Choroid plexus epithelial cell (primary cell): ENCODE measurements around the gene AVL9.

Source experiments
- DNase-seq: peaks from one replicate; pipeline ENCODE4 v3.0.0-alpha.2; 2010; ENCODE audit warnings: low read depth
- H3K4me3 ChIP-seq: 2 replicates; pipeline ENCODE4 v1.5.1; 2011; ENCODE audit warnings: low read depth, mild to moderate bottlenecking, control low read depth, low read length, moderate library complexity
- TF ChIP-seq, protein P1 (sequence below): conservative IDR thresholded peaks from 2 replicates; pipeline ENCODE4 v1.5.1; 2011; ENCODE audit warnings: low read depth, mild to moderate bottlenecking, control low read depth, inconsistent platforms, low read length, moderate library complexity

The AVL9 gene

DNA sequence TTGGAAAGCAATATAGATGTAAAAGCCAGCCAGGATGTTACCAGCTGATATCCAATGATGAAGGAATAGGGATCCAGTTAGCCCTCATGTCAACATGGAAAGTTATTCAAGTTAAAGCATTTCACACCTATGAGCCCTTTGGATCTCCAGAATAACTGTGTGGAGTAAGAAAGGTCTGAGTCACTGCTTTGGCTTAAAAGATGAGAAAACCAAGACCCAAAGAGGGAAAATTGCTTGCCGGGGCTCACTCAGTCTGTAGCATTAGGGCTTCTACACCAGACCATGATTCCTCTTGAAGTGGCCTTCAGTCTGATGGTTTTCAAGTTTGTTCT is 17.7 kb upstream of the AVL9 start:
- no peak overlapping the region for H3K4me3 ChIP-seq
- no peak for DNase-seq
- TF ChIP-seq, protein P1, sequence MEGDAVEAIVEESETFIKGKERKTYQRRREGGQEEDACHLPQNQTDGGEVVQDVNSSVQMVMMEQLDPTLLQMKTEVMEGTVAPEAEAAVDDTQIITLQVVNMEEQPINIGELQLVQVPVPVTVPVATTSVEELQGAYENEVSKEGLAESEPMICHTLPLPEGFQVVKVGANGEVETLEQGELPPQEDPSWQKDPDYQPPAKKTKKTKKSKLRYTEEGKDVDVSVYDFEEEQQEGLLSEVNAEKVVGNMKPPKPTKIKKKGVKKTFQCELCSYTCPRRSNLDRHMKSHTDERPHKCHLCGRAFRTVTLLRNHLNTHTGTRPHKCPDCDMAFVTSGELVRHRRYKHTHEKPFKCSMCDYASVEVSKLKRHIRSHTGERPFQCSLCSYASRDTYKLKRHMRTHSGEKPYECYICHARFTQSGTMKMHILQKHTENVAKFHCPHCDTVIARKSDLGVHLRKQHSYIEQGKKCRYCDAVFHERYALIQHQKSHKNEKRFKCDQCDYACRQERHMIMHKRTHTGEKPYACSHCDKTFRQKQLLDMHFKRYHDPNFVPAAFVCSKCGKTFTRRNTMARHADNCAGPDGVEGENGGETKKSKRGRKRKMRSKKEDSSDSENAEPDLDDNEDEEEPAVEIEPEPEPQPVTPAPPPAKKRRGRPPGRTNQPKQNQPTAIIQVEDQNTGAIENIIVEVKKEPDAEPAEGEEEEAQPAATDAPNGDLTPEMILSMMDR = no peak

DNA sequence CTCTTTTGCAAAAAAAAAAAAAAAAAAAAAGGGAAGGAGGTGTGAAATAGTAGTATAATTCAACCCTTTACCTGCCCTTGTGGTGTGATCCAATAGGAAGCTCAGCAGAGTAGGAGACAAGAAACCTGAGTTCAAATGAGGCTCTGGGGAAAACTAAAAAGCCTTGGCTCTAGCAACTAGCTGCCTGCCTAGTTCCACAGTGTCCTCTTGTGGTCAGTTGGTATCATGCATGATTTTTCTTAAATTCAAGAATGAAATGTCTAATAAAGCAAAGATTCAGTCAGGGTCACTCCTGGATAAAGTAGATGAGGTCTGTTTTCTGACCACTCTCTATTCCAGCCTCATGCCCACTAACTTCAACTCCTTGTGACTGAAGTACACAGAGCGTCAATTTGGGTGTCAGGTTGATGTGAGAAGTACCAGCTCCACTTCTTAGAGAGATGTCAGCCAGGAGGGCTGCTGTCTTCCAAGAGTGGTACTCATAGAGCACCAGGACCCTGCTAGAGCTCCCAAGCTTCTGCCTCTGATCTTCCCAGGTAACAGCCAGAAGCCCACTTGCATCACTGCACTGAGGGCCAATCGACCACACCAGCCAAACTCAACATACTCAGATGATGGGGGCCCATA is 15.6 kb upstream of the AVL9 start:
- peak; percentile 83 for DNase-seq
- TF ChIP-seq, protein P1 = peak; percentile 97
- no peak overlapping the region for H3K4me3 ChIP-seq

DNA sequence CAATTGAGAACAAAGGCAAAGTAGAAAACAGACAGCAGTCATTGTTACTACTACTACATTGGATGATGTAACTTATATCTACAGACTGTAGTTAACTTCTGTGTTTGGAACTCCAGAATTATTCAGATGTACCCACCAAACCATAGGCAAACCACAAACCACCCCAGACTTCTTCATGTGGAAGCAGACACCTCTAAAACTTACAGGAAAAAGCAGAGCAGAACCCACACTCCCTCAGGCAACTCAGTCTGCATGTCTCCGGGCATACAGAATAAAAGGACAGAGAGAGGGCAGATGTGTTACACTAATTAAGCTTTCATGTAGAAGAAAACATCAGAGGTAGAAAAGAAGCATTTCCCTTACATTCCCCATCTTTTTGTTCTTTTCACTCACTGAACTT is 14.1 kb upstream of the AVL9 start:
- TF ChIP-seq, protein P1 = no peak
- no peak for DNase-seq
- H3K4me3 ChIP-seq = no peak overlapping the region

DNA sequence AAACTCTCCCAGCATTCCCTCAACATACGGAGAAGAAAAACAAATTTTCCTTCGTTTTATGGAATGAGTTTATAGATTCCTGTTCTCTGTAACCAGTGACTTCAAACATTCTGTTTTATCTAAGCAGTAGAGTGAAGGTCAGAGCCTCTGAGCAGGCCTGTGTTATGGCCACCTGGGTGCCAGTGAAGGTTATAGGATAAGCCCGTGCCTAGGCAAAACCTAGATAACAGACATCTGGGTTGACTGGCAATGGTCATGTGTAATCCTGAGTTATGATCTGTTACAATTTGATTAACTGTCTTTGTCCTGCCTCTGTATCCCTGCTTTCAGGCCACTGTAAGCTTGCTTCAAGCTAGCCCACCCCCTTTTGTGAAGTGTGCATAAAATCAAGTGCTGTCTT is 13.4 kb upstream of the AVL9 start:
- no peak overlapping the region for H3K4me3 ChIP-seq
- no peak for DNase-seq
- TF ChIP-seq, protein P1 = no peak

DNA sequence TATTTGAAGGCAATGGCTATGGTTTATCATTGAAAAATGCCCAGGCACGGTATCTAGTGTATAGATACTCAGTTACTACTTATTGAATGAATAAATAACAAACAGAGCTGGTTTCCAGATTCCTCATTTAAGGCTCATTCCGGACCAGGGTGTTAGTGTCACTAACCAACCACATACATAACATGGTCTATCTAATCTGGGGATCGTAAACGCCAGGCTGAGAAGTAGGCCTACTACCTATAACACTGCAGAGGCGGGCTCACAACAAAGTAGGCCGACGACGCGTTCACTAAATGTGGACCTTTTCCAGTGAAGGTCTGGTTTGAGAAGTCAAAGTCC is 5.5 kb upstream of the AVL9 start:
- no peak for DNase-seq
- TF ChIP-seq, protein P1 = no peak
- H3K4me3 ChIP-seq = peak overlapping the region; percentile 89

DNA sequence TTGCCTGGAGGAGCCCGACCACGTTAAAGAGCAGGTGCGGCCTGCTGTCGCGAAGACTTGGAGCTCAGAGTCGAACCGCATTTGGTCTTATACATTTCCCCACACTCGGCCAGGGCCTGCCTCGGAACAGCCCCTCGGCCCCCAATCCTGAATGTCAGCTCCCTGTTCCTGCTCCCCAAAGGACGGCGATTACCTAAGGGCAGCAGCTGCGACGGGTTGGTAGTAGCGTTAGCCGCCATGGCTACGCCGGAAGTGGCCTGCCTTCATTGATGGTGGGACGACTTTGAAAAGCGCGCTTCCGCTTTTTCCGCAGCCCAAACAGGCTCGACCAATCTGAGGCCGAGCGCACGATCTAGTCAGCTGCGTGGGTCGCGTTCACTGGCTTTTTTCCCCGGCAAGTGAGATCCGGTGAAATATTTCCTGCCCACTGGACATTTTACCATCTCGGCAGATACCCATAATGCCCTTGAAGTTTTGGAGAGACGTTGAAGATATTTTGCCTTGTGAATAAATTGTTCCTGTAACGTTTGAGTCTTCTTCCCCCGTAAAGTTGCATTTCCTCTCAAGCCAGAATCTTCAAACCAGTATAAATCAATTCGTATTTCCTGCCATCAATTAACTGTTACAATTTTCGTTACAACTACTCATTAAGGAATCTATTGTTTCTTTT is 5.0 kb upstream of the AVL9 start, which contains the start of gene LSM5:
TSS of gene LSM5 (minus strand) at position 254 of the 670 bp plus-strand sequence. CDS start at position 239, 15 bp downstream.
- TF ChIP-seq, protein P1 = no peak
- H3K4me3 ChIP-seq = peak within 1 kb of the TSS; percentile 89
- peak; percentile 96 for DNase-seq

DNA sequence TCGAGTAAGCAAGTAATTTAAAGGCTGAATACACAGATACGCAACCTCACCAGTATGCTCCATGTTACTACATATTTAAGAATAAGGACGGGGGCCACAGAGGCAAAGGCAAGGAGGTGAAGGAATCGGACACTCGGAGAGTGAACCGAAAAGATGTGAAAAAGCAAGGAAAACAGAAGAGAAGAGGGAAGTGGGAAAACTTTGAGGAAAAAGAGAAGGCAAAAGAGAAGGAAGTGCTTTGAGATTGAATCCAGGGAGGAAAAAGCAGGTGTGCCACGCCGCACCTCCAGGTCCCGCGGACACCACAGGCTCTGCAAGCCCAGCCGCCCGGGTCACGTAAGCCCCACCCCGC is 367 bp upstream of the AVL9 start:
- no peak for DNase-seq
- peak overlapping the region; percentile 77 for H3K4me3 ChIP-seq
- TF ChIP-seq, protein P1 = no peak
